HFF-Myc (cell line): Measurements from ENCODE around the gene HAND2.

Source experiments
- DNase-seq: peaks from one replicate; pipeline ENCODE4 v3.0.0-alpha.2; 2011; ENCODE audit warnings: low read depth; ENCODE audit errors: extremely low read depth
- H3K4me3 ChIP-seq: replicated peaks from 2 replicates; pipeline ENCODE4 v1.5.1; 2011; ENCODE audit warnings: low read depth, mild to moderate bottlenecking, control low read depth, low read length
- TF ChIP-seq, protein P1 (sequence below): IDR thresholded peaks from 2 replicates; pipeline ENCODE4 v1.5.1; 2012; ENCODE audit warnings: mild to moderate bottlenecking, low read depth, low read length, control low read depth; ENCODE audit errors: missing control alignments

HAND2 gene

DNA sequence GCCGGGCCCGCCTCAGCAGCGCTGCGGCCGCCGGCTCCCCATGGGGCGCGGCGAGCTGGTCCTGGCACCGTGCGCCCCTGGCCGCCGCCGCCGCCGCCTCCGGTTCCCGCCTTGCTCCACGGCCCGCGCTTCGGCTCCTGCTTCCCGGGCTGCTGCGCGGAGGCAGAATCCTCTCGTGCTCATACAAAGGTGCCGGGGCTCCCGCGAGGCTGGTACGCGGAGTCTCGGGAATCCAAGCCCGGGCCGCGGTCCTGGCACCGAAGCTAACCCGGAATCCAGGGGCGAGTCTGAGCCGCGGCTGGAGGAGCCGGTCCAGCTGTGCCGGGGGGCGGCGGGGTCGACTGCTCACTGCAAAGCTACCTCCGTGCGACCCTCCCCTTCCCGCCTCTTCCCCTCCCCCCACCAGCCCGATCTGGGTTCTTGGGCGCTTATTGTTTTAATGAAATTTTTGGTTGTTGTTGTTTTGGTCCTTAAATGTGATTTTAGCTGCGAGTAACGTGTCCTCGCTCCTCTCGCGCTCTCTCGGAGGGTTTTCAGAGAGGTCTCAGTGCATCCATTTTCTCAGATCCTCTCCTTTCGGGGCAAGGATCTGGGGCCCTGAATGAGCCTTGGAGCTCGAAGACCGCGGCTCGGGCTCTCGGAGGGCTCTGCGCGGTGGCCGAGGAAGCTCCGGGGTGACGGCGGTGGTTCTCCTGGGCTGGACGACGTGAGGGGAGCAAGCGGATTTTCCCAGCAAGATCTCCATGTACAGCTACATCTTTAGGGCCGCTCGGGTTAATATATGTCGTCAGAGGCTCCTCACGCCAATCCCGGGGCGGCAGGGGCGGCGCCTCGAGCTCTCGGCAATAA is at the start of gene HAND2:
Gene HAND2, minus strand, starts transcription at position 753 of the 849 bp plus-strand sequence. CDS start 940 bp downstream, outside the sequence.
- peak within 1 kb of the TSS; percentile 53 for H3K4me3 ChIP-seq
- TF ChIP-seq, protein P1, sequence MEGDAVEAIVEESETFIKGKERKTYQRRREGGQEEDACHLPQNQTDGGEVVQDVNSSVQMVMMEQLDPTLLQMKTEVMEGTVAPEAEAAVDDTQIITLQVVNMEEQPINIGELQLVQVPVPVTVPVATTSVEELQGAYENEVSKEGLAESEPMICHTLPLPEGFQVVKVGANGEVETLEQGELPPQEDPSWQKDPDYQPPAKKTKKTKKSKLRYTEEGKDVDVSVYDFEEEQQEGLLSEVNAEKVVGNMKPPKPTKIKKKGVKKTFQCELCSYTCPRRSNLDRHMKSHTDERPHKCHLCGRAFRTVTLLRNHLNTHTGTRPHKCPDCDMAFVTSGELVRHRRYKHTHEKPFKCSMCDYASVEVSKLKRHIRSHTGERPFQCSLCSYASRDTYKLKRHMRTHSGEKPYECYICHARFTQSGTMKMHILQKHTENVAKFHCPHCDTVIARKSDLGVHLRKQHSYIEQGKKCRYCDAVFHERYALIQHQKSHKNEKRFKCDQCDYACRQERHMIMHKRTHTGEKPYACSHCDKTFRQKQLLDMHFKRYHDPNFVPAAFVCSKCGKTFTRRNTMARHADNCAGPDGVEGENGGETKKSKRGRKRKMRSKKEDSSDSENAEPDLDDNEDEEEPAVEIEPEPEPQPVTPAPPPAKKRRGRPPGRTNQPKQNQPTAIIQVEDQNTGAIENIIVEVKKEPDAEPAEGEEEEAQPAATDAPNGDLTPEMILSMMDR, result no peak
- peak; percentile 12 for DNase-seq

DNA sequence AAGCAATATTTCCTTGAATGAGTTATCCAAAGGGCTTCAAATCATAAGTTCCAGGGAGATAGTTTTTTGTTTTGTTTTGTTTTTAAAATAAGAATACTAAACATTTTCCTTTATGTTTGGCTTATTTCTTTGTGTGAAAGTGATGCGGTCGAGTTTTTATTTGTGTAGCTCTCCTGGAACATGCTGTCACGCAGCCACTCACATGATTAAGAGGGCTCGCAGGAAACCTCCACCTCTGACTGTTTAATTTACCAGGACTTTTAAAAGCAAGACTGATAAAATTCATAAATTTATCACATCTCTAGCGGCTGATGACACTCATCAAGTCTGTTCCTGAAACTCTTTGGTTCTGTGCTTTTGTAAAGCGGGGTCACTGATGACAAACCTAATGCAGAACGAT is 48.9 kb upstream of the HAND2 start:
- H3K4me3 ChIP-seq, result no peak overlapping the region
- TF ChIP-seq, protein P1, result no peak
- no peak for DNase-seq

DNA sequence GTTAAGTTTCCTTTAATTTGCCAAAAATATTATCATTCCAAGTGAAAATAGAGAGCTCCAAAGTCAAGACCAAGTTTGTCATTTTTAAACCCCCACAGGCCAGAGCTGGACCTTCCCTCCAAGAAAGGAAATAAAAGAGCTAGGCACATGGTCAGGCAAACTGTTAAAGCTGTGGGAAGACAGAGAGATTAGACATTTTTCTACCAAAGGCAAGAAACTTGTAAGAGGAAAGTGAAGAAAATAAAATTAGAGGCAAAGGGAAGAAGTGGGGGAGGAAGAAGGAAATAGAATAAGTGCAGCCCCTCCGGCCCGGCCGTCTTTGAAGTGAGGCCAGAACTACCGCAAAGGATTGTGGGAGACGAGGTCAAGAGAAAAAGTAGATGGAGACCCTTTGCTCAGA is 47.9 kb upstream of the HAND2 start:
- TF ChIP-seq, protein P1, result no peak
- DNase-seq, result no peak
- no peak overlapping the region for H3K4me3 ChIP-seq

- TF ChIP-seq, protein P1, result no peak
- DNase-seq, result no peak
Observed at GRCh38 chr4:173575482-173576152, 45.6 kb upstream of the HAND2 start.

DNA sequence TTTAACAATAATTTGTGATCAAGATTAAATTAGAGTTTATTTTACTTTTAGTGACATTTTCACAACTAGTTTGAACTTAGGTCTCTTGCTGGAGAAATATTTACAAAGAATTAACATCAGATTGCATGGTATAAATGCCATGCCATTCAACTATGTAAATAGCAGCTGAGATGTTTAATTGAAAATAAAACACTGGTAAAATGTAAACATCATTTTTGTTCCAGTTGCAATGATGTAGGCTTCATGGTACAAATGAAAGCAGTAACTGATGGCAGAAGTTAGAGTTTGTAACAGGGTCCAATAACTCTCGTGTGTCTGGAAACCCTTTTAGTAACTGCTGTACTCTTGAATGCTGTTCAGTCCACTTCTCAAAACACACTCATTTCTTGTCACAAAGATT is 43.7 kb upstream of the HAND2 start:
- DNase-seq, result no peak
- no peak overlapping the region for H3K4me3 ChIP-seq
- TF ChIP-seq, protein P1, result no peak

More at GRCh38 chr4:173575482-173576152, 45.6 kb upstream of the HAND2 start:
- no peak overlapping the region for H3K4me3 ChIP-seq

DNA sequence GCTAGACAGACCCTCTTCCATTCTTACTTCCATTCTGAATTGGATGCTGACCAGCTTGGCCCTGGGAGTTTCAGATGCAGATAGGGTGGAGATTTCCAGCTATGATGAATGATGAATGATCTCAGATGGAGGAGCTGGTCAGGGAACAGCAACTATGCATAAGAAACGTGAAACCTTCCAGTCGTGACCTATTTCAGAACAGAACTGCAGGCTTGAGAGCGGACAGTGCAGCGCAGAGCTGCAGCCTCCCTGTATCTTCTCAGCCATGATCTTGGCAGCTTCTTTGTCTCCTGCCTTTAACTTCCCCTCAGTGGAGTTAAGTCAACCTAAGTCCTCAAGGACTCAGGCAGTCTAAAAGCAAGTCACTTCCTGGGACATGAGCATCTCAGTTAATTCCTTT is 43.3 kb upstream of the HAND2 start:
- H3K4me3 ChIP-seq, result no peak overlapping the region
- TF ChIP-seq, protein P1, result no peak
- DNase-seq, result no peak
